Measurements from ENCODE around the gene SH3BP2. TPM values are rescaled to one million over a fixed set of nuclear protein-coding genes. Genes with fewer than 3 reads are reported as not detected.

SH3BP2 gene
- polyA plus RNA-seq, 6 donors from 2014 or later, result 14.3 to 91.1 (median 28.7) TPM

- DNase-seq (no peak), ATAC-seq (ENCODE audit: low read depth in 2 of 2) (peak; percentile 32 to 38)
- peak overlapping the region; percentile 86 to 97 (median 93) for H3K4me3 Mint-ChIP-seq
- no peaks in the 10 kb centered on the region for H3K36me3 Mint-ChIP-seq
- H3K27me3 Mint-ChIP-seq, result no peaks in the 10 kb centered on the region
- H3K27ac Mint-ChIP-seq, result peak overlapping the region; percentile 90 to 97 (median 95)
- peaks cover 59 to 86% (median 72%) of the 10 kb centered on the region in 3 donors for H3K4me1 Mint-ChIP-seq
- H3K9me3 Mint-ChIP-seq, result no peaks in the 10 kb centered on the region
Measured at GRCh38 chr4:2797545-2798305, 4.8 kb downstream of the SH3BP2 start.

- ATAC-seq (ENCODE audit: low read depth in 2 of 2), result peak; percentile 65 to 66
- H3K36me3 Mint-ChIP-seq, result no peaks in the 10 kb centered on the region
- peak overlapping the region; percentile 86 to 97 (median 93) for H3K4me3 Mint-ChIP-seq
- H3K4me1 Mint-ChIP-seq, result peaks cover 67 to 95% (median 77%) of the 10 kb centered on the region in 3 donors
- no peaks in the 10 kb centered on the region for H3K9me3 Mint-ChIP-seq
- DNase-seq, result peak; percentile 68
- peak overlapping the region; percentile 90 to 97 (median 96) for H3K27ac Mint-ChIP-seq
- H3K27me3 Mint-ChIP-seq, result no peaks in the 10 kb centered on the region
Measured at GRCh38 chr4:2798399-2799223, 5.7 kb downstream of the SH3BP2 start.

GRCh38 chr4:2799224-2799911, 6.5 kb downstream of the SH3BP2 start:
- peak overlapping the region; percentile 86 to 97 (median 93) for H3K4me3 Mint-ChIP-seq
- H3K27me3 Mint-ChIP-seq, result no peaks in the 10 kb centered on the region
- ATAC-seq (ENCODE audit: low read depth in 2 of 2) (no peak), DNase-seq (no peak)
- H3K27ac Mint-ChIP-seq, result peak overlapping the region in 5 of 6 donors; percentile 53 to 96 (median 95)
- no peaks in the 10 kb centered on the region for H3K9me3 Mint-ChIP-seq
- H3K4me1 Mint-ChIP-seq, result peaks cover 65 to 97% (median 78%) of the 10 kb centered on the region in 3 donors
- no peaks in the 10 kb centered on the region for H3K36me3 Mint-ChIP-seq

- H3K4me1 Mint-ChIP-seq, result peaks cover 65 to 97% (median 78%) of the 10 kb centered on the region in 3 donors
Measured at GRCh38 chr4:2799971-2800690, 7.2 kb downstream of the SH3BP2 start.

GRCh38 chr4:2800691-2801596, 8.1 kb downstream of the SH3BP2 start:
- H3K4me1 Mint-ChIP-seq, result peaks cover 69 to 97% (median 80%) of the 10 kb centered on the region in 3 donors
- no peaks in the 10 kb centered on the region for H3K36me3 Mint-ChIP-seq
- ATAC-seq (ENCODE audit: low read depth in 2 of 2) (peak; percentile 49 to 62), DNase-seq (peak; percentile 65)
- peak overlapping the region; percentile 88 to 95 (median 90) for H3K27ac Mint-ChIP-seq
- no peaks in the 10 kb centered on the region for H3K27me3 Mint-ChIP-seq
- H3K4me3 Mint-ChIP-seq, result peak overlapping the region; percentile 84 to 94 (median 88)
- H3K9me3 Mint-ChIP-seq, result no peaks in the 10 kb centered on the region

More at GRCh38 chr4:2799971-2800690, 7.2 kb downstream of the SH3BP2 start:
- ATAC-seq (ENCODE audit: low read depth in 2 of 2) (no peak), DNase-seq (no peak)
- Mint-ChIP-seq H3K9me3 (no peaks in the 10 kb centered on the region), H3K4me3 (peak overlapping the region; percentile 86 to 97 (median 92)), H3K27me3 (no peaks in the 10 kb centered on the region), H3K36me3 (no peaks in the 10 kb centered on the region), H3K27ac (peak overlapping the region; percentile 51 to 96 (median 73))

- H3K4me3 Mint-ChIP-seq, result peak overlapping the region in 2 of 8 donors; percentile 19 to 20
- peaks cover 72 to 99% (median 84%) of the 10 kb centered on the region in 3 donors for H3K4me1 Mint-ChIP-seq
- no peak for ATAC-seq (ENCODE audit: low read depth in 2 of 2)
- H3K27me3 Mint-ChIP-seq, result no peaks in the 10 kb centered on the region
- no peaks in the 10 kb centered on the region for H3K36me3 Mint-ChIP-seq
- DNase-seq, result no peak
- H3K27ac Mint-ChIP-seq, result peak overlapping the region in 2 of 6 donors; percentile 24 to 80
- no peaks in the 10 kb centered on the region for H3K9me3 Mint-ChIP-seq
Measured at GRCh38 chr4:2802618-2803531, 10.0 kb downstream of the SH3BP2 start.

- Mint-ChIP-seq H3K36me3 (no peaks in the 10 kb centered on the region), H3K27ac (peak overlapping the region in 3 of 6 donors; percentile 95 to 98 (median 95)), H3K4me3 (peak overlapping the region in 4 of 8 donors; percentile 49 to 93 (median 67)), H3K27me3 (no peaks in the 10 kb centered on the region), H3K9me3 (no peaks in the 10 kb centered on the region), H3K4me1 (peaks cover 67 to 94% (median 80%) of the 10 kb centered on the region in 3 donors)
- DNase-seq (no peak), ATAC-seq (ENCODE audit: low read depth in 2 of 2) (no peak)
Measured at GRCh38 chr4:2803624-2804448, 11.0 kb downstream of the SH3BP2 start.

GRCh38 chr4:2804449-2804972, 11.6 kb downstream of the SH3BP2 start:
- no peaks in the 10 kb centered on the region for H3K27me3 Mint-ChIP-seq
- no peak for DNase-seq
- no peaks in the 10 kb centered on the region for H3K36me3 Mint-ChIP-seq
- peaks cover 66 to 92% (median 78%) of the 10 kb centered on the region in 3 donors for H3K4me1 Mint-ChIP-seq
- peak overlapping the region; percentile 82 to 98 (median 95) for H3K27ac Mint-ChIP-seq
- ATAC-seq (ENCODE audit: low read depth in 2 of 2), result no peak
- no peaks in the 10 kb centered on the region for H3K9me3 Mint-ChIP-seq
- peak overlapping the region; percentile 49 to 93 (median 84) for H3K4me3 Mint-ChIP-seq

- Mint-ChIP-seq H3K4me1 (peaks cover 69 to 92% (median 80%) of the 10 kb centered on the region in 3 donors), H3K27me3 (no peaks in the 10 kb centered on the region), H3K9me3 (no peaks in the 10 kb centered on the region), H3K4me3 (peak overlapping the region; percentile 49 to 93 (median 84)), H3K36me3 (no peaks in the 10 kb centered on the region), H3K27ac (peak overlapping the region; percentile 88 to 98 (median 96))
- no peak for DNase-seq
- ATAC-seq (ENCODE audit: low read depth in 2 of 2), result no peak
Measured at GRCh38 chr4:2804973-2805501, 12.2 kb downstream of the SH3BP2 start.
